ENCODE measurements around the gene UNC5B. TPM values are rescaled to one million over a fixed set of nuclear protein-coding genes. Genes with fewer than 3 reads are reported as not detected.

Gene UNC5B
- total and polyA plus RNA-seq, 7 experiments from 2014 or later: 0.08 TPM; not detected in 5

DNA sequence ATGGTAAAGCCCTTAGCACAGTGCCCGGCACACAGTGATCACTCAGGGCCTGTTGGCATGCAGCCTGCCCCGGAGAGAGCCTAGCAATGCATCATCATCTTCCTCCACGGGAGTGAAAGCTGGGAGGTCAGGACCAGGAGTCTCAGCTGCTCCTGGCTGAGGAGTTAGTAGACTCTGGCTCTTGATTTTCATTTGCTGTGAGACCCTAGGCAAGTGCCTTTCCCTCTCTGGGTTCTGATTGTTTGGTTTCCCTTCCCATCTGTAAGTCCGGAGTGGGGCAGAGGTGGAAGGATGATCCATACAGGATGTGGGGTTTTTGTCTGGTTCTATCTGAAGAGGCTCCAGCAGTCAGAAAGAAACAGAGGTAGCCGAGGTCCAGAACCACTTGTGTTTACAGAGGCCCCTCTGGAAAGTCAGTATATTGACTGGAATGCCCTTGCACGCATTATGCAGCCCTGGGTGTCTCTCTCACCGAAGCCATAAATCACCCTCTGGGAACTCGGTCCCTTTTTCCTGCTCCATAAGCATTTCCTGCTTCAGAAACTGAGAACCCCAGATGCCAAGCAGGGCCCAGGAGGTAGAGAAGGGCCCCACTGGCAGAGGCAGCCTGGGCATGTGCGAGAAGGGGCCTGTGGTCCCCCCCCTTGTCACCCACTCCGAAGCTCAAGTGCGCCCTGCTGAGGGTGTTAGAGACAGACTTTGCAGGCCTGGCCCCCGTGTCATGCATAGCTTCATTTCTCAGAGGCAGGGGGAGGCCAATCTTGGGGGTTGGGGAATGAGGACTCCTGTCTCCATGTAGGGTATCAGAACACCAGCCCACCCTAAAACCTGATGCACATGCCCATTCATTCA lies 8.5 kb downstream of the UNC5B start:
- Histone ChIP-seq H3K4me3 (ENCODE audit: low read length) (no peak overlapping the region), H3K9me3 (ENCODE audit: control insufficient read depth in 2 of 3, low read length in 3 of 3) (no peaks in the 10 kb centered on the region), H3K4me1 (ENCODE audit: control insufficient read depth in 2 of 2, insufficient read depth in 2 of 2, low read length in 2 of 2) (no peaks in the 10 kb centered on the region), H3K27me3 (ENCODE audit: control insufficient read depth in 2 of 2, insufficient read depth in 2 of 2, low read length in 2 of 2) (no peaks in the 10 kb centered on the region), H3K36me3 (ENCODE audit: control insufficient read depth in 2 of 3, insufficient read depth in 3 of 3, low read length in 3 of 3) (no peaks in the 10 kb centered on the region), H3K27ac (ENCODE audit: low read depth, low read length) (no peak overlapping the region)
- Mint-ChIP-seq H3K27ac (no peak overlapping the region), H3K4me3 (no peak overlapping the region), H3K4me1 (peaks cover 0 to 9% (median 3%) of the 10 kb centered on the region in 7 donors), H3K36me3 (peaks cover 0 to 2% (median 0%) of the 10 kb centered on the region in 5 donors), H3K27me3 (peaks cover 11 to 33% (median 23%) of the 10 kb centered on the region in 5 donors), H3K9me3 (peaks cover 0 to 2% (median 0%) of the 10 kb centered on the region in 11 donors)
- CTCF ChIA-PET: no interaction called here
- intact Hi-C loops (cut with micrococcal nuclease): no loop called here
- DNase-seq: no peak
- no peak for ATAC-seq
- POLR2A ChIA-PET: no interaction called here

DNA sequence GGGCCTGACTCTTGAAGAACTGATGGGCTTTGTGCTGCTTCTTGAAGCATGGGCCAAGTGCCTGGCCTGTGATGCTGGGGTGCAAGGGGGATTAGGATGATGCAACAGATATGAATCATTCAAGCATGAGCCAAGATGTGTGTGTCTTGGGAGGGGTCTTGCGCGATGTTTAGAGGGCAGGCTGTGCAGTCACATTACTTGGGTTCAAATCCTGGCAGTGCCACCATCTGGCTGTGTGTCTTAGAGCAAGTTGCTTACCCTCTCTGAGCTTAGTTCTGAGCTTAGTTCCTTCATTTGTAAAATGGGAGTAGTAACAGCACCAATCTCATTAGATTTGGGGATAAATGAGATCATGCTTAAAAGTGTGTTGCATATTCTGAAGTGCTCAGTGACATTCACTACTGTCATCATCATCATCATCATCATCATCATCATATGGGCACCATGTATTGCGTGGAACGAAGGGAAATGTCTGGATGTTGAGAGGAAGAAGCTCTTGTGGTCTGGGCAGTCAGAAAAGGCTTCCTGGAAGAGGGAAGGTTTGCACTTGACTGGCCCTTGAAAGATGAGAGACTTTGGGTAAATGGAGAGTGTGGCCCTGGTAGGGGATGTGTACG lies 9.3 kb downstream of the UNC5B start:
- no peak overlapping the region for H3K4me3 Mint-ChIP-seq
- intact Hi-C loops (cut with micrococcal nuclease): no loop called here
- Histone ChIP-seq H3K27ac (ENCODE audit: low read depth, low read length) (no peak overlapping the region), H3K9me3 (ENCODE audit: control insufficient read depth in 2 of 3, low read length in 3 of 3) (no peaks in the 10 kb centered on the region), H3K4me1 (ENCODE audit: control insufficient read depth in 2 of 2, insufficient read depth in 2 of 2, low read length in 2 of 2) (no peaks in the 10 kb centered on the region), H3K4me3 (ENCODE audit: low read length) (no peak overlapping the region), H3K36me3 (ENCODE audit: control insufficient read depth in 2 of 3, insufficient read depth in 3 of 3, low read length in 3 of 3) (no peaks in the 10 kb centered on the region), H3K27me3 (ENCODE audit: control insufficient read depth in 2 of 2, insufficient read depth in 2 of 2, low read length in 2 of 2) (no peaks in the 10 kb centered on the region)
- peaks cover 9 to 26% (median 21%) of the 10 kb centered on the region in 5 donors for H3K27me3 Mint-ChIP-seq
- H3K27ac Mint-ChIP-seq: no peak overlapping the region
- CTCF ChIA-PET: no interaction called here
- POLR2A ChIA-PET: no interaction called here
- DNase-seq: no peak
- no peak for ATAC-seq
- peaks cover 0 to 2% (median 0%) of the 10 kb centered on the region in 11 donors for H3K9me3 Mint-ChIP-seq
- H3K4me1 Mint-ChIP-seq: peaks cover 0 to 6% (median 0%) of the 10 kb centered on the region in 7 donors
- no peaks in the 10 kb centered on the region for H3K36me3 Mint-ChIP-seq

GRCh38 chr10:71222601-71223346 lies 10.4 kb downstream of the UNC5B start:
- no peak for DNase-seq

DNA sequence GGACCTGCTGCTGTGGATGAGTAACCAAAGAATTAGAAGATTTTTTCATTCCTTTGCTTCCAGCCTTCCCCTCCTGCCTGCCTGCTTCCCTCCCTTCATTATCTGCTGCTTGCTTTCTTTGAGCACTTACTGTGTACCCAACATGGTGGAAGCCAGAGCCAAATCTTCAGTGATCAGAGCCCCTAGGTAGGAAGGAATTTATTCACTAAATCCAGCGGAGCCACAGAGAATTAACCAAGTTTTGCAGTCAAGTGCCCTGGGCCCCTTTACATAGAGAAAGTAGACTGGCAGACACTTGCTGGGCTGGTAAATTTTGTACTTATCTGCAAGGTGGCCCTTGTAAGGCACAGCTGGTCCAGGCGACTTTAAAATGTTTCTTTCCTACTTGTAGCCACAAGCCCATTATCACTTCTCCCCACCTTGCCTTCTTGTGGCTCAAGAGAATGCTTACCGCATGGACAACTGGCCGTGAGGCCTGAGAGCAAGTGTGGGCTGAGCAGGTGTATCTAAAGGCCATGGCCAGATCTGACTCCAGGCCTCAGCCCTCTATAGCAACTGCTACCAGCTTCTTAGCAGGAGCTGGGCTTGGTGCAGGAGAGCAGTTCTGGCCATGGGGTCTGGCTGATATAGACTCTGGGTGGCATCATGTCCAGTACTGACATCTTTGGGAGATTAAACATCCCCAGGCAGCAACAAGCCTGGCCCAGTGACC lies 11.1 kb downstream of the UNC5B start:
- H3K27me3 ChIP-seq (ENCODE audit: control insufficient read depth in 2 of 2, insufficient read depth in 2 of 2, low read length in 2 of 2): no peaks in the 10 kb centered on the region
- H3K27ac ChIP-seq (ENCODE audit: low read depth, low read length): no peak overlapping the region
- H3K4me1 ChIP-seq (ENCODE audit: control insufficient read depth in 2 of 2, insufficient read depth in 2 of 2, low read length in 2 of 2): no peaks in the 10 kb centered on the region
- H3K36me3 ChIP-seq (ENCODE audit: control insufficient read depth in 2 of 3, insufficient read depth in 3 of 3, low read length in 3 of 3): no peaks in the 10 kb centered on the region
- no peak overlapping the region for H3K4me3 ChIP-seq (ENCODE audit: low read length)
- Mint-ChIP-seq H3K27me3 (peaks cover 5 to 19% (median 10%) of the 10 kb centered on the region in 5 donors), H3K27ac (no peak overlapping the region), H3K4me3 (no peak overlapping the region), H3K36me3 (no peaks in the 10 kb centered on the region), H3K4me1 (no peaks in the 10 kb centered on the region), H3K9me3 (peaks cover 0 to 2% (median 0%) of the 10 kb centered on the region in 11 donors)
- no peaks in the 10 kb centered on the region for H3K9me3 ChIP-seq (ENCODE audit: control insufficient read depth in 2 of 3, low read length in 3 of 3)
- ChIA-PET POLR2A (no interaction called here), CTCF (no interaction called here)
- intact Hi-C loops (cut with micrococcal nuclease): no loop called here
- DNase-seq: no peak
- ATAC-seq: no peak

More at GRCh38 chr10:71222601-71223346, 10.4 kb downstream of the UNC5B start:
- Histone ChIP-seq H3K27ac (ENCODE audit: low read depth, low read length) (no peak overlapping the region), H3K4me1 (ENCODE audit: control insufficient read depth in 2 of 2, insufficient read depth in 2 of 2, low read length in 2 of 2) (no peaks in the 10 kb centered on the region), H3K4me3 (ENCODE audit: low read length) (no peak overlapping the region), H3K9me3 (ENCODE audit: control insufficient read depth in 2 of 3, low read length in 3 of 3) (no peaks in the 10 kb centered on the region), H3K27me3 (ENCODE audit: control insufficient read depth in 2 of 2, insufficient read depth in 2 of 2, low read length in 2 of 2) (no peaks in the 10 kb centered on the region), H3K36me3 (ENCODE audit: control insufficient read depth in 2 of 3, insufficient read depth in 3 of 3, low read length in 3 of 3) (no peaks in the 10 kb centered on the region)
- intact Hi-C loops (cut with micrococcal nuclease): no loop called here
- no peak overlapping the region for H3K4me3 Mint-ChIP-seq
- ChIA-PET POLR2A (no interaction called here), CTCF (no interaction called here)
- peaks cover 0 to 5% (median 0%) of the 10 kb centered on the region in 7 donors for H3K4me1 Mint-ChIP-seq
- no peaks in the 10 kb centered on the region for H3K36me3 Mint-ChIP-seq
- peaks cover 0 to 2% (median 0%) of the 10 kb centered on the region in 11 donors for H3K9me3 Mint-ChIP-seq
- H3K27ac Mint-ChIP-seq: no peak overlapping the region
- H3K27me3 Mint-ChIP-seq: peaks cover 9 to 24% (median 17%) of the 10 kb centered on the region in 5 donors
- ATAC-seq: no peak

DNA sequence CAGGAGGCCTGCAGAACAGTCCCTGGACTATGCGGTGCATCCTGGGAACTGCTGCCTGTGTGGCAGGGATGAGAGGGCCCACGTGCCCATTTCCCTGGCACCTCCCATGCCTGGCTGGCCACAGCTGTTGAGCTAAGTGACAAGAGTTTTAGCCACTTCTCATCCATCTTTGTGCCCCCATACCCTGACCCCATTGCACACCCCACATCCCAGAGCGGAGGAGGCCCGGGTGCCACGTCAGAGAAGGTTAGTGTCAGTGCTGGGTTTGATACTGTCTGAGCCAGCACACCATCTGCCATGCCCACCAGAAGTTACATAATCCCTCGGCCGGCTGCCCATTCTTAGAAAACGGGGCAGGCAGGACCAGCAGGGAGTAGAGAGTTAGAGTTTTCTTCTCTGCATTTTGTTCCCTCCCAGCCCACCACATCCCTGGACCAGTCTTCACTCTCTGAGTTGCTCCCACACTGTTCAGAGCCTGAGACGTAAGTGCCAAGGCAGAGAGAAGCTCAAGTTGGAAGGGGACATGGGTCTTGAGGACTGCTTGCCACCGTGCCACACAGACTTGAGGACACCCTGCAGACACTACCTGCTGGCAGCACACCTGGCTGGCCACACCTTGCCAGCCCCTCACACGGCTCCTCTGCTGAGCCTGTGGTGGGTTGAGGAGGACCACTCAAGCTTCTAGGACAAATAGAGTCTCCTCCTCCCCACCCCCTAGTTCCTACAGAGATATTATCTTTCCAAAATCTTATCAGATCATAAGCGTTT lies 13.1 kb downstream of the UNC5B start:
- Histone ChIP-seq H3K27ac (ENCODE audit: low read depth, low read length) (no peak overlapping the region), H3K36me3 (ENCODE audit: control insufficient read depth in 2 of 3, insufficient read depth in 3 of 3, low read length in 3 of 3) (no peaks in the 10 kb centered on the region), H3K27me3 (ENCODE audit: control insufficient read depth in 2 of 2, insufficient read depth in 2 of 2, low read length in 2 of 2) (no peaks in the 10 kb centered on the region), H3K9me3 (ENCODE audit: control insufficient read depth in 2 of 3, low read length in 3 of 3) (no peaks in the 10 kb centered on the region), H3K4me1 (ENCODE audit: control insufficient read depth in 2 of 2, insufficient read depth in 2 of 2, low read length in 2 of 2) (no peaks in the 10 kb centered on the region), H3K4me3 (ENCODE audit: low read length) (no peak overlapping the region)
- POLR2A ChIA-PET: no interaction called here
- Mint-ChIP-seq H3K27me3 (peaks cover 0 to 11% (median 4%) of the 10 kb centered on the region in 5 donors), H3K9me3 (peaks cover 0 to 2% (median 0%) of the 10 kb centered on the region in 11 donors), H3K27ac (no peak overlapping the region), H3K4me1 (no peaks in the 10 kb centered on the region), H3K36me3 (no peaks in the 10 kb centered on the region), H3K4me3 (no peak overlapping the region)
- CTCF ChIA-PET: no interaction called here
- DNase-seq: no peak
- ATAC-seq: no peak
- intact Hi-C loops (cut with micrococcal nuclease): no loop called here

Measured in naive thymus-derived CD4-positive, alpha-beta T cell (primary cell).